GM23248 (cell line): ENCODE data around the gene UNC119.

Source experiments
- EZH2 ChIP-seq: fragments of 200-600 bp; sonication (generic); IDR thresholded peaks from 2 replicates; pipeline ENCODE4 v1.6.1; 2018; ENCODE audit warnings: antibody characterized with exemption, mild to moderate bottlenecking; ENCODE audit not compliant: insufficient read depth, poor library complexity, severe bottlenecking
- EZH2phosphoT487 ChIP-seq: fragments of 200-600 bp; sonication (generic); IDR thresholded peaks from 2 replicates; pipeline ENCODE4 v1.6.1; 2018; ENCODE audit warnings: antibody characterized with exemption, moderate library complexity, mild to moderate bottlenecking, low read depth; ENCODE audit not compliant: insufficient read depth

DNA sequence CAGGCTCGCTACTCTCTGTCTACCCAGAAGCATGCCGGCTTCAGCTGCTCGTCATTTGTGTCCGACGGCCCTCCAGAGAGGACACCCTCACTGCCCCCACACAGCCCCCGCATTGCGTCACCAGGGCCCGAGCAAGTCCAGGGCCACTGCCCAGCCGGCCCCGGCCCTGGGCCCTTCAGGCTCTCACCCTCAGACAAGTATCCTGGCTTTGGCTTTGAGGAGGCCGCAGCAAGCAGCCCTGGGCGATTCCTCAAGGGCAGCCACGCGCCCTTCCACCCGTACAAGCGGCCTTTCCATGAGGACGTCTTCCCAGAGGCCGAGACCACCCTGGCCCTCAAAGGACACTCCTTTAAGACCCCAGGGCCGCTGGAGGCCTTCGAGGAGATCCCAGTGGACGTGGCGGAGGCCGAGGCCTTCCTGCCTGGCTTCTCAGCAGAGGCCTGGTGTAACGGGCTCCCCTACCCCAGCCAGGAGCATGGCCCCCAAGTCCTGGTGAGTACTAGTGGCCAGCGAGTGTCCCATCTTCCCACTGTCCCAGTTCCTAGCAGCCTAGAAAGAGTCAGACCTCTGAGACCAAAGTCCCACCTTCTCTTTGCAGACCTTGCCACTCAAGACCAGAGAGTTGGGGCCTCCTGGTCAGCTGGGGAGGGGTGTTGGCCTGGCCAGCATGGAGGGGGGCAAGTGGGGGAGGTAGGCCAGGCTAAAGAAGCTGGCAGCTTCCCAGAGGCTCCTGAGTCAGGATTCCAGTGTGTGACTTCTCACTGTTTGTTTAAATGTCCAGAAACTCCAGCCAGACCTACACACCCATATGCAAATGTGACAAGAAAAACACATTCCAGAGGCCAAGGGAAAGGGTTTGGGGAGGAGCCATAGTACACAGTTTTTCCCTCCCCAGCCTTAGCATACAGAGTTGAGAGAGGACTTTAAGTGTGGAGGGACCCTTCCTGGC lies 27.7 kb downstream of the UNC119 start:
- no peak for TF ChIP-seq EZH2
- no peak for TF ChIP-seq EZH2phosphoT487
